Measurements from ENCODE around the gene EFCAB11. TPM values are rescaled to one million over a fixed set of nuclear protein-coding genes. Genes with fewer than 3 reads are reported as not detected.

Gene EFCAB11, protein sequence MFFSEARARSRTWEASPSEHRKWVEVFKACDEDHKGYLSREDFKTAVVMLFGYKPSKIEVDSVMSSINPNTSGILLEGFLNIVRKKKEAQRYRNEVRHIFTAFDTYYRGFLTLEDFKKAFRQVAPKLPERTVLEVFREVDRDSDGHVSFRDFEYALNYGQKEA
- total RNA-seq (2.6 and 2.8 TPM in 2 replicates), polyA plus RNA-seq (4.0 and 7.1 TPM in 2 replicates), polyA minus RNA-seq (ENCODE audit: low replicate concordance) (0.22 TPM in 1 of 2 replicates, not detected in the other)
- 4.3 and 7.4 TPM in 2 replicates for polyA plus RNA-seq (2012)

DNA sequence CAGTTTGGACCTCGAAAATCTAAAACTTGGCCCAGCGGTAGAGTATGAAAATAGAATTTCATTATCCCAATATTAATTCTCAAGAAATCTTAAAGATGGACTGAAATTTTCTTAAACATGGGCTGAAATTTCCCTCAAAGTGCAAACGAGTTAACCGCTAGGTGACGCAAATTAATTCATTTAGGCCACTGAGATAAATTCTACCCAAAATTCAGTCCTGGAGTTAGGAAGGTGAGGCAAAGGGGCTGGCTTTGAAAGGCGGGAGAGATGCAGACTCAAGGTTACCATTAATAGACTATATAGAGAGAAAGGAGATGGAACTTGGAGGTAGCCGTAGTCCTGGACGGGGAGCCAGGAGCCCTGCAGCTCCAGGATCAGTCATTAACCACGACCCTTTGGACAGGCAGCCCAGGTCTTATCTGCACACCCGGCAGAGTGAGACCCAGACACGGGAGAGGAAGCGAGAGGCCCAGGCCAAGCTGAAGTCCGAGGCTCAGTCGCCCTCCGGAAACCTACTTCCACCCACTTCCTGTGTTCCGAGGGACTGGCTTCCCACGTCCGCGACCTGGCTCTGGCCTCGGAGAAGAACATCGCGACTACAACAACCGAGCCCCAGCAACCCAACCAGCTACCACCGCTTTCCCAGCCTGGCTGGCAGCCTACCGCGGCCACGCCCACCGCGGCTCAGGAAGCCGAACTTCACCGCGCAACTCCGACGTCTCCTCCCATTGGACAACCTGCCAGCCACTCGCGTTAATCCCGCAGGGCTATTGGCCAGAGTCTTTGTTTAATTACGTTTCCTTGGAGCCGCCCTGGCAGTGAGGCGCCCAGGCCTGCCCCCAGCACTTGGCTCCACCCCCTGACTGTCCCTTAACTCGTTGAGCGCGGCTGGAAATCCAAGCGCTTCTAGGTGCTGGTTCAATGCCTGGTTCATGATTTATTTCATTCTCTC lies at the start of gene EFCAB11:
TSS of gene EFCAB11 (minus strand) at position 661 of the 952 bp plus-strand sequence. CDS start at position 591, 70 bp downstream.
- H3K27me3 ChIP-seq (ENCODE audit: control insufficient read depth, insufficient read depth, low read length), result no peaks in the 10 kb centered on the region
- H3K4me3 ChIP-seq (replicated peaks in 1 of 4; ENCODE audit: control extremely low read depth in 1 of 4, insufficient read depth in 1 of 4, low read depth in 3 of 4, low read length in 4 of 4), result peak within 1 kb of the TSS; percentile 68 to 81 (median 80)
- peak within 1 kb of the TSS; percentile 72 for H3K9ac ChIP-seq (ENCODE audit: insufficient read depth, low read length)
- no peak for TF ChIP-seq EZH2 (IDR thresholded peaks at IDR 0.05; ENCODE audit: low read length, missing control alignments)
- TF ChIP-seq, protein P1, sequence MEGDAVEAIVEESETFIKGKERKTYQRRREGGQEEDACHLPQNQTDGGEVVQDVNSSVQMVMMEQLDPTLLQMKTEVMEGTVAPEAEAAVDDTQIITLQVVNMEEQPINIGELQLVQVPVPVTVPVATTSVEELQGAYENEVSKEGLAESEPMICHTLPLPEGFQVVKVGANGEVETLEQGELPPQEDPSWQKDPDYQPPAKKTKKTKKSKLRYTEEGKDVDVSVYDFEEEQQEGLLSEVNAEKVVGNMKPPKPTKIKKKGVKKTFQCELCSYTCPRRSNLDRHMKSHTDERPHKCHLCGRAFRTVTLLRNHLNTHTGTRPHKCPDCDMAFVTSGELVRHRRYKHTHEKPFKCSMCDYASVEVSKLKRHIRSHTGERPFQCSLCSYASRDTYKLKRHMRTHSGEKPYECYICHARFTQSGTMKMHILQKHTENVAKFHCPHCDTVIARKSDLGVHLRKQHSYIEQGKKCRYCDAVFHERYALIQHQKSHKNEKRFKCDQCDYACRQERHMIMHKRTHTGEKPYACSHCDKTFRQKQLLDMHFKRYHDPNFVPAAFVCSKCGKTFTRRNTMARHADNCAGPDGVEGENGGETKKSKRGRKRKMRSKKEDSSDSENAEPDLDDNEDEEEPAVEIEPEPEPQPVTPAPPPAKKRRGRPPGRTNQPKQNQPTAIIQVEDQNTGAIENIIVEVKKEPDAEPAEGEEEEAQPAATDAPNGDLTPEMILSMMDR (conservative IDR thresholded peaks at IDR 0.05 in 1 of 2, IDR thresholded peaks at IDR 0.05 in 1 of 2; ENCODE audit: low read depth in 1 of 2, low read length in 2 of 2), result peak in 1 of 2 donors; percentile 3
- no peaks in the 10 kb centered on the region for H3K9me3 ChIP-seq (ENCODE audit: control insufficient read depth, insufficient read depth, low read depth, low read length)
- DNase-seq (ENCODE audit: low read depth in 2 of 2), result peak; percentile 98 to 99
- peak within 1 kb of the TSS; percentile 82 for H2AFZ ChIP-seq (ENCODE audit: low read length)
- H3K4me2 ChIP-seq (ENCODE audit: extremely low read depth, insufficient read depth, low read length), result peak within 1 kb of the TSS; percentile 98
- peaks cover 17% of the 10 kb centered on the region for H3K79me2 ChIP-seq (ENCODE audit: control insufficient read depth, insufficient read depth, low read length)
- H3K27ac ChIP-seq (ENCODE audit: insufficient read depth, low read length), result peak within 1 kb of the TSS; percentile 96
- peaks cover 2% of the 10 kb centered on the region for H3K4me1 ChIP-seq (ENCODE audit: control insufficient read depth, extremely low read depth, insufficient read depth, low read length)
- H3K36me3 ChIP-seq (ENCODE audit: control insufficient read depth, insufficient read depth, low read length), result no peaks in the 10 kb centered on the region
- no peaks in the 10 kb centered on the region for H4K20me1 ChIP-seq (ENCODE audit: control insufficient read depth, extremely low read depth, insufficient read depth, low read length)

DNA sequence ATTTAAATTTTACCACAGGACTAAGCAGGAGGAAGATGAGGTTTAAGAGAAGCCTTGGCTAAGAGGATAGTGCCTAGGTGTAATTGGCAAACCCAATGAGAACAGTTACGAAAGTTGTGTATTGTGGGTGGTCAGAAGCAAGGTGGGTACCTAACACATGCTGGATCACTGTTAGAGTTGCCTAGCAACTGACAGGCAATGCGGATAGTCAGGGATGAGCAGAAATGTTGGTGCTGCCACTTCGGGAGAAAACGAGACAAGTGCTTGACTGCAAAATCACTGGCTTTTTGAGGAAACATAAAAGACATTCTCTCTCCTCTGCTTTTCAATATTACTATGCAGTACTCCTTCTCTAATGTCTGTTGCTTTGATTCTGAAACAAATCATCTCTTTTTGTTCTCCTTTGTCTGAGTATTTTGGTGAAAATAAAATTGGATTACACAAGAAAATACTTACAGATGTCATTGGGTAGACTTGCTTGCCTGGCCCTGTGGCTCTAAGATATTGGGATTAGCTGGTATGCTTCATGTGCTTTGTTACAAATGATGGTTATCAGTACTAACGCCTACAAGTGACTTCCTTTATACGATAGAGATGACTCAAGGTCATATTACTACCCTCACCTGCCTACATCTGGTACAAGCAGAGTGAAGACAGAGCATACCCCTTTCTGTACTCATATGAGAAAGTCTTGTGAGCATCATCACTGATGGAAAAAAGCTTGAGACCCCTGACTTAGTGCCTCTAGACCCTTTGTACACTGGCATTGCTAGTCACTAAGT lies 49.2 kb upstream of the EFCAB11 start:
- Histone ChIP-seq H4K20me1 (ENCODE audit: control insufficient read depth, extremely low read depth, insufficient read depth, low read length) (no peaks in the 10 kb centered on the region), H3K27me3 (ENCODE audit: control insufficient read depth, insufficient read depth, low read length) (no peaks in the 10 kb centered on the region), H3K4me2 (ENCODE audit: extremely low read depth, insufficient read depth, low read length) (no peak overlapping the region), H3K4me3 (replicated peaks in 1 of 4; ENCODE audit: control extremely low read depth in 1 of 4, insufficient read depth in 1 of 4, low read depth in 3 of 4, low read length in 4 of 4) (no peak overlapping the region), H3K9me3 (ENCODE audit: control insufficient read depth, insufficient read depth, low read depth, low read length) (no peaks in the 10 kb centered on the region), H3K36me3 (ENCODE audit: control insufficient read depth, insufficient read depth, low read length) (peaks cover 1% of the 10 kb centered on the region), H3K27ac (ENCODE audit: insufficient read depth, low read length) (no peak overlapping the region), H2AFZ (ENCODE audit: low read length) (no peak overlapping the region), H3K4me1 (ENCODE audit: control insufficient read depth, extremely low read depth, insufficient read depth, low read length) (no peaks in the 10 kb centered on the region), H3K79me2 (ENCODE audit: control insufficient read depth, insufficient read depth, low read length) (no peaks in the 10 kb centered on the region), H3K9ac (ENCODE audit: insufficient read depth, low read length) (no peak overlapping the region)
- no peak for DNase-seq (ENCODE audit: low read depth in 2 of 2)
- TF ChIP-seq EZH2 (IDR thresholded peaks at IDR 0.05; ENCODE audit: low read length, missing control alignments), result no peak
- TF ChIP-seq, protein P1 (conservative IDR thresholded peaks at IDR 0.05 in 1 of 2, IDR thresholded peaks at IDR 0.05 in 1 of 2; ENCODE audit: low read depth in 1 of 2, low read length in 2 of 2), result no peak

All from fibroblast of lung (primary cell).